PC-9 (cell line): ENCODE measurements around the gene PIK3R5. TPM values are rescaled to one million over a fixed set of nuclear protein-coding genes. Genes with fewer than 3 reads are reported as not detected.

Experiments used
- Bru-seq: library from RNA; stranded (reverse); fragments of 400-500 nt; gene quantifications from one replicate; lab custom pipeline; 2021; lab: Mats Ljungman, UMichigan
- BruChase-seq, 2 experiments: library from RNA; stranded (reverse); fragments of 400-500 nt; gene quantifications; one replicate each; lab custom pipeline; 2021; lab: Mats Ljungman, UMichigan
- BruUV-seq: library from RNA; stranded (reverse); fragments of 400-500 nt; replicated peaks from 2 replicates; lab custom pipeline; 2021; lab: Mats Ljungman, UMichigan
- CTCF ChIA-PET: fragments of 300-600 bp; sonication (Branson Sonifier 250); formaldehyde crosslinking; loops from one replicate; lab custom pipeline; 2022; ENCODE audit warnings: antibody characterized with exemption; lab: Charles Lee
- POLR2A ChIA-PET: fragments of 300-600 bp; sonication (Branson Sonifier 250); formaldehyde crosslinking; loops from one replicate; lab custom pipeline; 2022; ENCODE audit warnings: antibody characterized with exemption; ENCODE audit not compliant: unreplicated experiment; lab: Charles Lee
- DNase-seq, 2 experiments: peaks; one replicate each; pipeline versions ENCODE4 v3.0.0 to v3.0.0-alpha.2; 2015 to 2022; ENCODE audit warnings: mixed read lengths in 1 of 2
- H2AFZ ChIP-seq: fragments of 200-600 bp; sonication (generic); 2 replicates; pipeline ENCODE4 v1.8.1; 2017; ENCODE audit warnings: antibody characterized with exemption
- H3F3A ChIP-seq: fragments of 200-600 bp; sonication (generic); 2 replicates; pipeline ENCODE4 v1.8.1; 2017; ENCODE audit warnings: antibody characterized with exemption, mild to moderate bottlenecking, low read depth; ENCODE audit not compliant: insufficient read depth
- H3K27ac ChIP-seq: fragments of 200-600 bp; sonication (generic); 2 replicates; pipeline ENCODE4 v1.6.1; 2016; ENCODE audit warnings: mixed run types
- H3K27me3 ChIP-seq: fragments of 200-600 bp; sonication (generic); 2 replicates; pipeline ENCODE4 v1.6.1; 2016; ENCODE audit warnings: low read depth, mixed run types; ENCODE audit not compliant: insufficient read depth
- H3K36me3 ChIP-seq: fragments of 200-600 bp; sonication (generic); 2 replicates; pipeline ENCODE4 v1.6.1; 2016; ENCODE audit warnings: low read depth, mixed run types
- H3K4me1 ChIP-seq: fragments of 200-600 bp; sonication (generic); replicated peaks from 2 replicates; pipeline ENCODE4 v1.6.1; 2016; ENCODE audit warnings: mixed run types; ENCODE audit not compliant: insufficient read depth
- H3K4me2 ChIP-seq: fragments of 200-600 bp; sonication (generic); 2 replicates; pipeline ENCODE4 v1.6.1; 2017; ENCODE audit warnings: mixed run types
- H3K4me3 ChIP-seq: fragments of 200-600 bp; sonication (generic); 2 replicates; pipeline ENCODE4 v1.6.1; 2016; ENCODE audit warnings: mixed run types
- H3K79me2 ChIP-seq: fragments of 200-600 bp; sonication (generic); 2 replicates; pipeline ENCODE4 v1.6.1; 2017; ENCODE audit warnings: low read depth, mixed run types
- H3K9me2 ChIP-seq: fragments of 200-600 bp; sonication (generic); 2 replicates; pipeline ENCODE4 v1.8.1; 2017; ENCODE audit warnings: mild to moderate bottlenecking; ENCODE audit not compliant: insufficient read depth
- H3K9me3 ChIP-seq: fragments of 200-600 bp; sonication (generic); 2 replicates; pipeline ENCODE4 v1.8.1; 2016; ENCODE audit warnings: low read depth; ENCODE audit not compliant: insufficient read depth
- H4K20me1 ChIP-seq: fragments of 200-600 bp; sonication (generic); 2 replicates; pipeline ENCODE4 v1.8.1; 2017; ENCODE audit not compliant: insufficient read depth
- CTCF ChIP-seq: fragments of 200-600 bp; sonication (generic); conservative IDR thresholded peaks from 2 replicates; pipeline ENCODE4 v1.6.1; 2017; ENCODE audit warnings: mixed run types, antibody characterized with exemption, mild to moderate bottlenecking, moderate library complexity
- EZH2 ChIP-seq: fragments of 200-600 bp; sonication (generic); IDR thresholded peaks from 2 replicates; pipeline ENCODE4 v1.8.0; 2017; ENCODE audit warnings: antibody characterized with exemption, low read depth
- intact Hi-C: fragments of 100-400 bp; cut with micrococcal nuclease; formaldehyde crosslinking; loops from one replicate; pipeline ENCODE4 v1.10.0; 2022; ENCODE audit not compliant: unreplicated experiment
- long read RNA-seq: library from polyadenylated mRNA; stranded (forward); transcript quantifications from one replicate; pipeline ENCODE4 v2.0.0, GENCODE V29; 2022
- total RNA-seq: library from RNA; stranded (reverse); gene quantifications from 2 replicates; pipeline ENCODE4 v1.2.3, GENCODE V29; 2021

The PIK3R5 gene
- not detected in 2 replicates for total RNA-seq
- not detected for Bru-seq, nascent RNA
- BruChase-seq, experiment 1, labeled RNA remaining after a 2-hour chase: percentile 1 among the genes with signal in this experiment
- not detected for BruChase-seq, experiment 2, labeled RNA remaining after a 6-hour chase
- long read RNA-seq: 0 reads

GRCh38 chr17:8965394-8966168 lies at the start of gene PIK3R5:
TSS of gene PIK3R5 (minus strand) at chr17:8965707. CDS start at chr17:8911494, 54,213 bp downstream.
- Histone ChIP-seq H3K4me2 (no peak within 1 kb of the TSS), H3K9me2 (no peaks in the 10 kb centered on the region), H3F3A (no peaks in the 10 kb centered on the region), H3K36me3 (no peaks in the 10 kb centered on the region), H3K27me3 (peaks cover 9% of the 10 kb centered on the region; the same call in 1 of the 2 replicates), H3K79me2 (no peaks in the 10 kb centered on the region), H3K9me3 (no peaks in the 10 kb centered on the region), H3K4me3 (no peak within 1 kb of the TSS), H3K27ac (no peak within 1 kb of the TSS), H2AFZ (no peak within 1 kb of the TSS), H3K4me1 (no peaks in the 10 kb centered on the region), H4K20me1 (no peaks in the 10 kb centered on the region)
- no peak for TF ChIP-seq CTCF
- no peak for TF ChIP-seq EZH2
- no peak for DNase-seq
- no TSS peak for BruUV-seq
- POLR2A ChIA-PET: no interaction called here
- CTCF ChIA-PET: no interaction called here
- intact Hi-C loops: no loop called here

- TF ChIP-seq CTCF (no peak), EZH2 (no peak)
- Histone ChIP-seq H3K4me1 (no peaks in the 10 kb centered on the region), H3K9me3 (no peaks in the 10 kb centered on the region), H3K4me2 (no peak overlapping the region), H3K36me3 (no peaks in the 10 kb centered on the region), H3K9me2 (no peaks in the 10 kb centered on the region), H3K27ac (no peak overlapping the region), H3K27me3 (no peaks in the 10 kb centered on the region), H4K20me1 (no peaks in the 10 kb centered on the region), H3K4me3 (no peak overlapping the region), H2AFZ (no peak overlapping the region), H3K79me2 (no peaks in the 10 kb centered on the region), H3F3A (no peaks in the 10 kb centered on the region)
- ChIA-PET POLR2A (no interaction called here), CTCF (no interaction called here)
- no peak for DNase-seq
- BruUV-seq: no TSS peak
- intact Hi-C loops: no loop called here
These were observed 45.5 kb upstream of the PIK3R5 start for GRCh38 chr17:9011001-9011400.

GRCh38 chr17:9009737-9010136 lies 44.2 kb upstream of the PIK3R5 start:
- POLR2A ChIA-PET: interaction anchor here (0.6 kb wide), 2 partner anchors 188 to 703 kb away, joined by 5 to 12 read pairs; no protein-coding TSS in a partner anchor
- no peaks in the 10 kb centered on the region for H3K9me3 ChIP-seq
- no peaks in the 10 kb centered on the region for H3K79me2 ChIP-seq
- CTCF ChIA-PET: interaction anchor here (0.7 kb wide), 2 partner anchors 49 to 206 kb away, joined by 3 read pairs; no protein-coding TSS in a partner anchor
- no peak overlapping the region for H3K4me2 ChIP-seq
- no peak overlapping the region for H3K27ac ChIP-seq
- DNase-seq: no peak
- TF ChIP-seq EZH2 (no peak), CTCF (no peak)
- intact Hi-C loops: loop anchor here (10.0 kb wide), 1 partner anchor 105 kb away; no protein-coding TSS in a partner anchor
- no peaks in the 10 kb centered on the region for H3K36me3 ChIP-seq
- H3K4me1 ChIP-seq: no peaks in the 10 kb centered on the region
- no peak overlapping the region for H3K4me3 ChIP-seq
- H4K20me1 ChIP-seq: no peaks in the 10 kb centered on the region
- H3K27me3 ChIP-seq: no peaks in the 10 kb centered on the region
- H3K9me2 ChIP-seq: no peaks in the 10 kb centered on the region
- no TSS peak for BruUV-seq
- H3F3A ChIP-seq: no peaks in the 10 kb centered on the region
- no peak overlapping the region for H2AFZ ChIP-seq
